Liver (tissue), 3 donors: Measurements from ENCODE around the gene EVI5.

Source experiments
- FOXA1 ChIP-seq: IDR thresholded peaks from 2 replicates; pipeline ENCODE4 v1.6.1; 2016; ENCODE audit warnings: antibody characterized with exemption
- RAD21 ChIP-seq, 2 donors: IDR thresholded peaks; 2 replicates each; pipeline ENCODE4 v1.6.1; 2016; ENCODE audit warnings: antibody characterized with exemption in 2 of 2, mild to moderate bottlenecking in 2 of 2
- TF ChIP-seq, protein P1 (sequence below): fragments of 150-350 bp; IDR thresholded peaks from 2 replicates; pipeline ENCODE4 v1.5.1; 2017; ENCODE audit warnings: improper control_type of control experiment, low read depth, low read length; ENCODE audit not compliant: missing input control
- TF ChIP-seq, protein P2 (sequence below): IDR thresholded peaks from 2 replicates; pipeline ENCODE4 v1.6.1; 2016; ENCODE audit warnings: antibody characterized with exemption
- donor health status: healthy.
- donor health status: healthy.

DNA sequence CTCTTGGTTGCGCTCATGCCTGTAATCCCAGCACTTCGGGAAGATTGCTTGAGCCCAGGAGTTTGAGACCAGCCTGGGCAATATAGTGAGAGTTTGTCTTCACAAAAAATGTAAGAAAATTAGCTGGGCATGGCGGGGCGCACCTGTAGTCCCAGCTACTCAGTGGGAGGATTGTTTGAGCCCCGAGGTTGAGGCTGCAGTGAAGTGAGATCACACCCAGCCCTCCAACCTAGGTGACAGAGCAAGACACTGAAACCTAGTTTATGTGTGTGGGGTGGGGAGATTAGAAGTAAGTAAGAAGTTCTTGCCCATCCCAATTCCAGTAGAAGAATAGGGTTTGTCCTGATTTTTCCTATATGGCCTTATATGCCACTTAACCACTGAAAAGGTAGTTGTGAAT is 48.9 kb upstream of the EVI5 start:
- TF ChIP-seq, protein P1, sequence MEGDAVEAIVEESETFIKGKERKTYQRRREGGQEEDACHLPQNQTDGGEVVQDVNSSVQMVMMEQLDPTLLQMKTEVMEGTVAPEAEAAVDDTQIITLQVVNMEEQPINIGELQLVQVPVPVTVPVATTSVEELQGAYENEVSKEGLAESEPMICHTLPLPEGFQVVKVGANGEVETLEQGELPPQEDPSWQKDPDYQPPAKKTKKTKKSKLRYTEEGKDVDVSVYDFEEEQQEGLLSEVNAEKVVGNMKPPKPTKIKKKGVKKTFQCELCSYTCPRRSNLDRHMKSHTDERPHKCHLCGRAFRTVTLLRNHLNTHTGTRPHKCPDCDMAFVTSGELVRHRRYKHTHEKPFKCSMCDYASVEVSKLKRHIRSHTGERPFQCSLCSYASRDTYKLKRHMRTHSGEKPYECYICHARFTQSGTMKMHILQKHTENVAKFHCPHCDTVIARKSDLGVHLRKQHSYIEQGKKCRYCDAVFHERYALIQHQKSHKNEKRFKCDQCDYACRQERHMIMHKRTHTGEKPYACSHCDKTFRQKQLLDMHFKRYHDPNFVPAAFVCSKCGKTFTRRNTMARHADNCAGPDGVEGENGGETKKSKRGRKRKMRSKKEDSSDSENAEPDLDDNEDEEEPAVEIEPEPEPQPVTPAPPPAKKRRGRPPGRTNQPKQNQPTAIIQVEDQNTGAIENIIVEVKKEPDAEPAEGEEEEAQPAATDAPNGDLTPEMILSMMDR = no peak
- TF ChIP-seq FOXA1 (no peak), RAD21 (IDR thresholded peaks at IDR 0.05) (no peak)
- TF ChIP-seq, protein P2, sequence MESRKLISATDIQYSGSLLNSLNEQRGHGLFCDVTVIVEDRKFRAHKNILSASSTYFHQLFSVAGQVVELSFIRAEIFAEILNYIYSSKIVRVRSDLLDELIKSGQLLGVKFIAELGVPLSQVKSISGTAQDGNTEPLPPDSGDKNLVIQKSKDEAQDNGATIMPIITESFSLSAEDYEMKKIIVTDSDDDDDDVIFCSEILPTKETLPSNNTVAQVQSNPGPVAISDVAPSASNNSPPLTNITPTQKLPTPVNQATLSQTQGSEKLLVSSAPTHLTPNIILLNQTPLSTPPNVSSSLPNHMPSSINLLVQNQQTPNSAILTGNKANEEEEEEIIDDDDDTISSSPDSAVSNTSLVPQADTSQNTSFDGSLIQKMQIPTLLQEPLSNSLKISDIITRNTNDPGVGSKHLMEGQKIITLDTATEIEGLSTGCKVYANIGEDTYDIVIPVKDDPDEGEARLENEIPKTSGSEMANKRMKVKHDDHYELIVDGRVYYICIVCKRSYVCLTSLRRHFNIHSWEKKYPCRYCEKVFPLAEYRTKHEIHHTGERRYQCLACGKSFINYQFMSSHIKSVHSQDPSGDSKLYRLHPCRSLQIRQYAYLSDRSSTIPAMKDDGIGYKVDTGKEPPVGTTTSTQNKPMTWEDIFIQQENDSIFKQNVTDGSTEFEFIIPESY = no peak
